ENCODE results near the gene FGFRL1. TPM values are rescaled to one million over a fixed set of nuclear protein-coding genes. Genes with fewer than 3 reads are reported as not detected.
"Not testable (repeated sequence)": the region's sequence is repeated elsewhere in the genome, so short reads cannot be mapped to it uniquely, and the experiment has no call there.

The FGFRL1 gene
- total RNA-seq, 2 donors from 2014 or later, result 61.1 to 84.0 TPM

DNA sequence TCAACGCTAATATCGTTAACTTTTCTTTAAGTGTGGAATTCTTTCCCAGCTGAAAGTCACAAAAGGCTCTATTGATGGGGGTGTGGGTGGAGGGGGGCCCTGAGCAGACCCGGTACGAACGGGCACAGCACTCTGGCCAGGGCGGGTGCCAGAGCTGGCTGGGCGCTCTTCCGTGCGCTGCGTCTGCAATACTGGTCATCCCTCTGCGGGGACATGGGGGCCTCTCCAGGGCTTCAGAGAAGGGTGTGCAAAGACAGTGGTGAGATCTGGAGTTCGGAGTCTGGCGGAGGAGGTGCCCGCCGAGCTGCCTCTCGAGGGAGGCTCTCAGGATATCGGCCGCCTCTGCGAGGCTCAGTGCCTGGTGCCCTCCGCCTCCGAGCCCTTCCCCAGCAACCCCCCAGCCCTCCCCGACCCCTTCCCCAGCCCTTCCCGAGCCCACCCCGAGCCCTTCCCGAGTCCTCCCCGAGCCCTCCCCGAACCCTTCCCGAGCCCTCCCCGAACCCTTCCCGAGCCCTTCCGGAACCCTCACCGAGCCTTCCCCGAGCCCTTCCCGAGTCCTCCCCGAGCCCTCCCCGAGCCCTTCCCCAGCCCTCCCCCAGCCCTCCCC lies 34.3 kb downstream of the FGFRL1 start:
- H3K27me3 ChIP-seq (replicated peaks; ENCODE audit: insufficient read depth), result no peaks in the 10 kb centered on the region
- H3K36me3 ChIP-seq, result no peaks in the 10 kb centered on the region
- ATAC-seq (ENCODE audit: insufficient number of reproducible peaks, low FRiP score, low read depth), result no peak
- TF ChIP-seq, protein P1, sequence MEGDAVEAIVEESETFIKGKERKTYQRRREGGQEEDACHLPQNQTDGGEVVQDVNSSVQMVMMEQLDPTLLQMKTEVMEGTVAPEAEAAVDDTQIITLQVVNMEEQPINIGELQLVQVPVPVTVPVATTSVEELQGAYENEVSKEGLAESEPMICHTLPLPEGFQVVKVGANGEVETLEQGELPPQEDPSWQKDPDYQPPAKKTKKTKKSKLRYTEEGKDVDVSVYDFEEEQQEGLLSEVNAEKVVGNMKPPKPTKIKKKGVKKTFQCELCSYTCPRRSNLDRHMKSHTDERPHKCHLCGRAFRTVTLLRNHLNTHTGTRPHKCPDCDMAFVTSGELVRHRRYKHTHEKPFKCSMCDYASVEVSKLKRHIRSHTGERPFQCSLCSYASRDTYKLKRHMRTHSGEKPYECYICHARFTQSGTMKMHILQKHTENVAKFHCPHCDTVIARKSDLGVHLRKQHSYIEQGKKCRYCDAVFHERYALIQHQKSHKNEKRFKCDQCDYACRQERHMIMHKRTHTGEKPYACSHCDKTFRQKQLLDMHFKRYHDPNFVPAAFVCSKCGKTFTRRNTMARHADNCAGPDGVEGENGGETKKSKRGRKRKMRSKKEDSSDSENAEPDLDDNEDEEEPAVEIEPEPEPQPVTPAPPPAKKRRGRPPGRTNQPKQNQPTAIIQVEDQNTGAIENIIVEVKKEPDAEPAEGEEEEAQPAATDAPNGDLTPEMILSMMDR (IDR thresholded peaks at IDR 0.05), result no peak
- no peaks in the 10 kb centered on the region for H3K9me3 ChIP-seq
- peak overlapping the region in 1 of 2 donors; percentile 95 for H3K27ac ChIP-seq
- no peak for DNase-seq (ENCODE audit: low spot score)
- H3K4me1 ChIP-seq (ENCODE audit: control insufficient read depth in 1 of 2, low read depth in 2 of 2), result peaks cover 40 to 56% of the 10 kb centered on the region in 2 donors
- H3K4me3 ChIP-seq, result no peak overlapping the region

DNA sequence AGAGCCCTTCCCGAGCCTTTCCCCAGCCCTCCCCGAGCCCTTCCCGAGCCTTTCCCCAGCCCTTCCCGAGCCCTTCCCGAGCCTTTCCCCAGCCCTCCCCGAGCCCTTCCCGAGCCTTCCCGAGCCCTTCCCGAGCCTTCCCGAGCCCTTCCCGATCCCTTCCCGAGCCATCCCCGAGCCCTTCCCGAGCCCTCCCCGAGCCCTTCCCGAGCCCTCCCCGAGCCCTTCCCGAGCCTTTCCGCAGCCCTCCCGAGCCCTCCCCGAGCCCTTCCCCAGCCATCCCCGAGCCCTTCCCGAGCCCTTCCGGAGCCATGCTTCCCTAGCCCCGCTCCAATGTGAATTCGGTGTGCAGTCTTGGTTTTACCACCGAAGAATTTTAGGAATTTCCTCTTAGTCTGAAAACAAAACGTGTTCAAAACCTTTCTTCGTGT lies 35.2 kb downstream of the FGFRL1 start:
- Histone ChIP-seq H3K27ac (peak overlapping the region; percentile 53 to 64), H3K4me1 (ENCODE audit: control insufficient read depth in 1 of 2, low read depth in 2 of 2) (peaks cover 31 to 47% of the 10 kb centered on the region in 2 donors), H3K4me3 (peak overlapping the region; percentile 68)
- not testable (repeated sequence) for H3K9me3 ChIP-seq; H3K27me3 ChIP-seq (replicated peaks; ENCODE audit: insufficient read depth); ATAC-seq (ENCODE audit: insufficient number of reproducible peaks, low FRiP score, low read depth); H3K36me3 ChIP-seq
- peak; percentile 14 for DNase-seq (ENCODE audit: low spot score)

DNA sequence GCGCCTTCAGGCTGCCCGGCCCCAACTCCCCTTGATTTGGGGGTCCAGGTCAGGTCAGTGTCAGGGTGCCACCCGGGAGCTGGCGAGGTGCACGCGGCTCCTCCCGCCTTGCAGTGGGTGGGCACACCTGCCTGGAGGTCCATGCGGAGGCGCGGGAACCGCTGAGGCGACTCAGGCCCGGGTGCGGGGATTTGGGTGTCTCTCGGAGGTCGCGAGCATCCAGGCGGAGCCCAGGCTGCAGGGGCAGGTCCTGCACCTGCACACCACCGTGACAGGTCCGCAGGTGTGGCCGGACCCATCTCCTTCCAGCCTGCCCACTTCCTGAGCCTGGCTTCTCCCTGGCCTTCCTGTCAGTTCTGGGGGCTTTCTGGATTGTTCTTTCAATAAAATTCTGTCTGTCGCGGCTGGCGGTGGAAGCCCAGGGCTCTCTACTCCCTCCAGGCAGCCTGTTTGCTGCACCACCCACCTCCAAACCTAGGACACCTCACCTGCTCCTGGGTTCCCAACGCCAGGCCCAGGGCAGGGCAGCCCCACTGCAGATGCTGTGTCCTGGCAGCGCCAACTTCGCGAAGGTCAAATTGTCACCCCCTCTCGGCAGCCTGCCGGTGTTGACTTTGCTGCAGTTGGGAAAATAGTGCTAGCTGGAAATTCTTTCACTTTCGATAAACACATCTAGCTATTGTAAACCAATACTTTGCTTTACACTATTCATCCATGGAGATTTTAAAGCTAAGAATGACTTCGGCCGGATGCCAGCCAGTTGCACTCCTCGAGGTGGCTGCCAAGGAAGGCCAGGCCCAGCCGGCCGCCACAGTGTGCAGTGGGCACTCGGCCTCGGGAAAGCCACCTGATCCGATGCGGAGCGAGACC lies 35.9 kb downstream of the FGFRL1 start:
- Histone ChIP-seq H3K9me3 (no peaks in the 10 kb centered on the region), H3K4me1 (ENCODE audit: control insufficient read depth in 1 of 2, low read depth in 2 of 2) (peaks cover 26 to 41% of the 10 kb centered on the region in 2 donors), H3K27ac (peak overlapping the region; percentile 53 to 64), H3K27me3 (replicated peaks; ENCODE audit: insufficient read depth) (no peaks in the 10 kb centered on the region), H3K36me3 (no peaks in the 10 kb centered on the region), H3K4me3 (peak overlapping the region; percentile 68)
- peak; percentile 1 for DNase-seq (ENCODE audit: low spot score)
- TF ChIP-seq, protein P1 (IDR thresholded peaks at IDR 0.05), result no peak
- ATAC-seq (ENCODE audit: insufficient number of reproducible peaks, low FRiP score, low read depth), result no peak

DNA sequence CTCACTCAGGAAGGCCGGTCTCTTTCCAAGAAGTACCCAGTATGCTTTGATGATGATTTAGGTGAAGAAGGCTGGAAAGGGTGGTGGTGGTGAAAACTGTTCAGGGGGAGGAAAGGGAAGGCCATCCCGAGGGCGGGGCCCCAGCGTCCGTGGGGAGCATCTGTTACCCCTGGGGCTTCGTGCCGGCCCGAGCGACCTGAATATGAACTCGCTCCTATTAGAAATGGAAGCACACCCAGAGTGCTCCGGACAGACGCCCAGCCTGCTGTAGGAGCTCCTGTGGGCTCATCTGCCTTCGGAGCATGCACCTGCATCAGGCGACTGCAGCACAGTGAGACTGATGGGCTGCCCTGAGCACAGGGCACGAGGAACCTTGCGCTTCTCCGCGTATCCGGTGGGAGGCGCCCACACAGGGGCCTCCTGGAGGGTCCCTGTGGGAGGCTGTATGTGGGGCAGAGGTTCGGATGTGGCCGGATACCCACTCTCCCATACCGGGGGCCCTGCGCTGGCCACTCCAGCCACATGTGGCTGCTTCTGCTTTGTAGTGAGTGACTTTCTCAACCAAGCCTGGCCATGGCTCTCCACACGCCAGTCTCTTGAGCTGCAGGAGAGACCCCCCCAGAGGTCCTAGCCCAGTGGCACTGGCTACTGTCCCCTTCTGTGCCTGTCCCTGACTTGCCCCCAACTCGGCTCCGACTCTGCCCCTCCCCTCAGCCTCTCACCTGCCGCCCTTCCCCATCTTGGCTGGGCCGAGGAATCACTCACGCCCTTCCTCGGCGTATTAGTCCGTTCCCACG lies 36.7 kb downstream of the FGFRL1 start:
- Histone ChIP-seq H3K27me3 (replicated peaks; ENCODE audit: insufficient read depth) (no peaks in the 10 kb centered on the region), H3K27ac (no peak overlapping the region), H3K4me1 (ENCODE audit: control insufficient read depth in 1 of 2, low read depth in 2 of 2) (peaks cover 29 to 45% of the 10 kb centered on the region in 2 donors), H3K9me3 (no peaks in the 10 kb centered on the region), H3K4me3 (no peak overlapping the region), H3K36me3 (no peaks in the 10 kb centered on the region)
- ATAC-seq (ENCODE audit: insufficient number of reproducible peaks, low FRiP score, low read depth), result no peak
- TF ChIP-seq, protein P1 (IDR thresholded peaks at IDR 0.05), result no peak
- DNase-seq (ENCODE audit: low spot score), result no peak

DNA sequence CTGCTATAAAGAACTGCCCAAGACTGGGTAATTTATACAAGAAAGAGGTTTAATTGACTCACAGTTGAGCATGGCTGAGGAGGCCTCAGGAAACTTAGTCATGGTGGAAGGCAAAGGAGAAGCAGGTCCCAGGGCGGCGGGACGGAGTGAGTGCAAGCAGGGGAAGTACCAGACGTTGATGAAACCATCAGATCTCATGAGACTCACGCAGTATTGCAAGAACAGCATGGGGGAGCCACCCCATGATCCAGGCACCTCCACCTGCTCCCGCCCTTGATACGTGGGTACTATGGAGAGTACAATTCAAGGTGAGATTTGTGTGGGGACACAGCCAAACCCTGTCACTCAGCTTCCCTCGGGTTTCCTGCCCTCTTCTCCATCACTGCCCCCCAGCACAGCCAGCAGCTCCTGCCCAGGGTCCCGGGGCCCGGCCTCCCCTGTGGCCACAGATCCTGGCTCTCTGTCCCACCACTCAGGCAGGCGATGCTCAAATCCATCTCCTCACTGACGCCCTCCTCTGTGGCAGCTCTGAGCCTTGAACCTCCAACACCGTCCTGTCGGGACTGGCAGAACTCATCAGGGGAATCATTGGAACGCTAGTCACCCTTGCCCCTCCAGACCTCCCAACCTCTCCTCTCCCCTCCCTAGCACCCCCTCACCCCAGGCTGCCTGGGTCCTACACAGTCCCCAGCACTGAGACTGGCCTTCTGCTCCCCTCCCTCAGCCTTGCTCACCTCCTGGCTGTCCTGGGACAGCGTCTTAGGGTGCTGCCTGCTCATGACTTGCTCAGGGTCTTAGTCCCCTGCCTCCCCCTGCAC lies 37.6 kb downstream of the FGFRL1 start:
- Histone ChIP-seq H3K9me3 (no peaks in the 10 kb centered on the region), H3K27me3 (replicated peaks; ENCODE audit: insufficient read depth) (no peaks in the 10 kb centered on the region), H3K27ac (no peak overlapping the region), H3K4me3 (no peak overlapping the region), H3K4me1 (ENCODE audit: control insufficient read depth in 1 of 2, low read depth in 2 of 2) (peaks cover 29 to 46% of the 10 kb centered on the region in 2 donors), H3K36me3 (no peaks in the 10 kb centered on the region)
- DNase-seq (ENCODE audit: low spot score) (no peak), ATAC-seq (ENCODE audit: insufficient number of reproducible peaks, low FRiP score, low read depth) (no peak)
- TF ChIP-seq, protein P1 (IDR thresholded peaks at IDR 0.05), result no peak

Data from thoracic aorta (tissue), 2 donors.